Vagina (tissue), 2 donors: ENCODE measurements around the gene OS9.
"Not testable (repeated sequence)": the region's sequence is repeated elsewhere in the genome, so short reads cannot be mapped to it uniquely, and the experiment has no call there.

ENCODE experiments used
- POLR2A ChIP-seq, 2 donors: fragments of 450-650 bp; IDR thresholded peaks; one replicate each; pipeline ENCODE4 v1.6.1; 2017; ENCODE audit warnings: antibody characterized with exemption in 2 of 2, mild to moderate bottlenecking in 2 of 2, moderate library complexity in 2 of 2
- POLR2AphosphoS5 ChIP-seq, 2 donors: sonication (generic); formaldehyde crosslinking; IDR thresholded peaks; one replicate each; pipeline ENCODE4 v1.9.0; 2017; ENCODE audit warnings: antibody characterized with exemption in 2 of 2, mild to moderate bottlenecking in 2 of 2, low read depth in 1 of 2; ENCODE audit not compliant: insufficient read depth in 1 of 2
- TF ChIP-seq, protein P1 (sequence below), 3 experiments: fragments of 450-650 bp in 2 of 3; fragments of 200-600 bp in 1 of 3; sonication (generic) in 1 of 3; IDR thresholded peaks; one replicate each; pipeline ENCODE4 v1.5.1; 2017 to 2019; ENCODE audit warnings: antibody characterized with exemption in 3 of 3, mild to moderate bottlenecking in 2 of 3, moderate library complexity in 2 of 3

DNA sequence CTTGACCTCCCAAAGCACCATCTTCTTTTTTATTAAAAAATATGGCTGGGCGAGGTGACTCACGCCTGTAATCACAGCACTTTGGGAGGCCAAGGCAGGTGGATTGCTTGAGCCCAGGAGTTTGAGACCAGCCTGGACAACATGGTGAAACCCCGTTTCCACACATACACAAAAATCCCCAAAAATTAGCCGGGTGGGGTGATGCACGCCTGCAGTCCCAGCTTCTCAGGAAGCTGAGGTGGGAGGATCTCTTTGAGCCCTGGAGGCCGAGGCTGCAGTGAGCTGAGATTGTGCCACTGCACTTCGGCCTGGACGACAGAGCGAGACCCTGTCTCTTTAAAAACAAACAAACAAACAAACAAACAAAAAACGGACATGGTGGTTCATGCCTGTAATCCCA is 24.2 kb upstream of the OS9 start:
- TF ChIP-seq, protein P1, sequence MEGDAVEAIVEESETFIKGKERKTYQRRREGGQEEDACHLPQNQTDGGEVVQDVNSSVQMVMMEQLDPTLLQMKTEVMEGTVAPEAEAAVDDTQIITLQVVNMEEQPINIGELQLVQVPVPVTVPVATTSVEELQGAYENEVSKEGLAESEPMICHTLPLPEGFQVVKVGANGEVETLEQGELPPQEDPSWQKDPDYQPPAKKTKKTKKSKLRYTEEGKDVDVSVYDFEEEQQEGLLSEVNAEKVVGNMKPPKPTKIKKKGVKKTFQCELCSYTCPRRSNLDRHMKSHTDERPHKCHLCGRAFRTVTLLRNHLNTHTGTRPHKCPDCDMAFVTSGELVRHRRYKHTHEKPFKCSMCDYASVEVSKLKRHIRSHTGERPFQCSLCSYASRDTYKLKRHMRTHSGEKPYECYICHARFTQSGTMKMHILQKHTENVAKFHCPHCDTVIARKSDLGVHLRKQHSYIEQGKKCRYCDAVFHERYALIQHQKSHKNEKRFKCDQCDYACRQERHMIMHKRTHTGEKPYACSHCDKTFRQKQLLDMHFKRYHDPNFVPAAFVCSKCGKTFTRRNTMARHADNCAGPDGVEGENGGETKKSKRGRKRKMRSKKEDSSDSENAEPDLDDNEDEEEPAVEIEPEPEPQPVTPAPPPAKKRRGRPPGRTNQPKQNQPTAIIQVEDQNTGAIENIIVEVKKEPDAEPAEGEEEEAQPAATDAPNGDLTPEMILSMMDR (IDR thresholded peaks at IDR 0.05): not testable (repeated sequence)
- TF ChIP-seq POLR2AphosphoS5 (IDR thresholded peaks at IDR 0.05; ENCODE audit: insufficient read depth in 1 of 2, low read depth in 1 of 2); POLR2A (IDR thresholded peaks at IDR 0.05): not testable (repeated sequence)
